Mesenchymal stem cell (in vitro differentiated cells and primary cell): ENCODE data around the gene NRG2.

Experiments
- DNase-seq: peaks from one replicate; pipeline ENCODE4 v3.0.0-alpha.2; 2013
- H2AFZ ChIP-seq: one replicate; pipeline ENCODE4 v1.6.1; 2013; ENCODE audit warnings: low read depth, mild to moderate bottlenecking, control low read depth, inconsistent platforms, low read length, moderate library complexity
- H2AK5ac ChIP-seq: 2 replicates; pipeline ENCODE4 v1.6.1; 2013; ENCODE audit warnings: low read length, moderate library complexity, mild to moderate bottlenecking, inconsistent platforms; ENCODE audit not compliant: severe bottlenecking
- H2BK120ac ChIP-seq: one replicate; pipeline ENCODE4 v1.6.1; 2013; ENCODE audit warnings: low read depth, mild to moderate bottlenecking, inconsistent platforms, low read length, moderate library complexity
- H2BK12ac ChIP-seq, 2 experiments: one replicate each; pipeline ENCODE4 v1.6.1; 2013; ENCODE audit warnings: inconsistent platforms in 2 of 2, low read length in 2 of 2, mild to moderate bottlenecking in 2 of 2, moderate library complexity in 2 of 2, control low read depth in 1 of 2
- H2BK15ac ChIP-seq: one replicate; pipeline ENCODE4 v1.6.1; 2013; ENCODE audit warnings: mild to moderate bottlenecking, low read depth, inconsistent platforms; ENCODE audit not compliant: poor library complexity, severe bottlenecking
- H2BK5ac ChIP-seq: 2 replicates; pipeline ENCODE4 v1.6.1; 2013; ENCODE audit warnings: low read depth, mild to moderate bottlenecking, low read length, control low read depth, inconsistent platforms; ENCODE audit not compliant: poor library complexity, severe bottlenecking
- H3K14ac ChIP-seq, 2 experiments: one replicate each; pipeline ENCODE4 v1.6.1; 2013; ENCODE audit warnings: inconsistent platforms in 2 of 2, low read length in 2 of 2, control low read depth in 1 of 2, mild to moderate bottlenecking in 1 of 2, moderate library complexity in 1 of 2
- H3K18ac ChIP-seq, 2 experiments: one replicate each; pipeline ENCODE4 v1.6.1; 2013; ENCODE audit warnings: inconsistent platforms in 2 of 2, low read length in 2 of 2, control low read depth in 1 of 2, low read depth in 1 of 2, mild to moderate bottlenecking in 1 of 2
- H3K23ac ChIP-seq, 2 experiments: one replicate each; pipeline ENCODE4 v1.6.1; 2013; ENCODE audit warnings: inconsistent platforms in 2 of 2, low read length in 2 of 2, mild to moderate bottlenecking in 2 of 2, moderate library complexity in 2 of 2, control low read depth in 1 of 2
- H3K27ac ChIP-seq: 2 replicates; pipeline ENCODE4 v1.5.1; 2013; ENCODE audit warnings: mild to moderate bottlenecking, moderate library complexity, low read length, control low read depth, inconsistent platforms; ENCODE audit not compliant: poor library complexity, severe bottlenecking
- H3K27me3 ChIP-seq, 2 experiments: 2 replicates each; pipeline versions ENCODE4 v1.6.1 to v1.7.0; 2013; ENCODE audit warnings: low read length in 2 of 2, mild to moderate bottlenecking in 2 of 2, moderate library complexity in 2 of 2, control low read depth in 1 of 2, inconsistent platforms in 1 of 2; ENCODE audit not compliant: control insufficient read depth in 1 of 2, insufficient read depth in 1 of 2
- H3K36me3 ChIP-seq, 2 experiments: 2 replicates each; pipeline versions ENCODE4 v1.6.1 to v1.7.0; 2013; ENCODE audit warnings: low read length in 2 of 2, control low read depth in 1 of 2, inconsistent platforms in 1 of 2, low read depth in 1 of 2, mild to moderate bottlenecking in 1 of 2; ENCODE audit not compliant: insufficient read depth in 2 of 2, control insufficient read depth in 1 of 2
- H3K4ac ChIP-seq, 2 experiments: one replicate each; pipeline ENCODE4 v1.6.1; 2013; ENCODE audit warnings: inconsistent platforms in 2 of 2, low read length in 2 of 2, mild to moderate bottlenecking in 2 of 2, moderate library complexity in 2 of 2, control low read depth in 1 of 2, low read depth in 1 of 2
- H3K4me1 ChIP-seq: 2 replicates; pipeline ENCODE4 v1.6.1; 2013; ENCODE audit warnings: low read depth, low read length, control low read depth; ENCODE audit not compliant: control insufficient read depth, insufficient read depth
- H3K4me2 ChIP-seq: 2 replicates; pipeline ENCODE4 v1.6.1; 2013; ENCODE audit warnings: low read length, mild to moderate bottlenecking, inconsistent platforms; ENCODE audit not compliant: poor library complexity, severe bottlenecking
- H3K4me3 ChIP-seq, 2 experiments: 2 replicates each; pipeline versions ENCODE4 v1.5.1 to v1.7.0; 2013; ENCODE audit warnings: low read length in 2 of 2, mild to moderate bottlenecking in 2 of 2, control low read depth in 1 of 2, low read depth in 1 of 2; ENCODE audit not compliant: insufficient read depth in 1 of 2
- H3K79me1 ChIP-seq: replicated peaks from 2 replicates; pipeline ENCODE4 v1.6.1; 2013; ENCODE audit warnings: mild to moderate bottlenecking, control low read depth, low read length, inconsistent platforms; ENCODE audit not compliant: poor library complexity, severe bottlenecking
- H3K9ac ChIP-seq: 2 replicates; pipeline ENCODE4 v1.7.0; 2013; ENCODE audit warnings: mild to moderate bottlenecking, low read length, moderate library complexity
- H3K9me3 ChIP-seq: 2 replicates; pipeline ENCODE4 v1.7.0; 2013; ENCODE audit warnings: mild to moderate bottlenecking, low read length; ENCODE audit not compliant: control insufficient read depth
- H4K8ac ChIP-seq: one replicate; pipeline ENCODE4 v1.6.1; 2013; ENCODE audit warnings: inconsistent platforms, mild to moderate bottlenecking, low read length, moderate library complexity
- H4K91ac ChIP-seq: one replicate; pipeline ENCODE4 v1.6.1; 2013; ENCODE audit warnings: mild to moderate bottlenecking, low read length, inconsistent platforms
- WGBS: methylation state at CpG from one replicate; pipeline ENCODE4 v1.1.7; 2013; ENCODE audit warnings: mixed read lengths; 5-methylcytosine and 5-hydroxymethylcytosine counted together

Gene NRG2

DNA sequence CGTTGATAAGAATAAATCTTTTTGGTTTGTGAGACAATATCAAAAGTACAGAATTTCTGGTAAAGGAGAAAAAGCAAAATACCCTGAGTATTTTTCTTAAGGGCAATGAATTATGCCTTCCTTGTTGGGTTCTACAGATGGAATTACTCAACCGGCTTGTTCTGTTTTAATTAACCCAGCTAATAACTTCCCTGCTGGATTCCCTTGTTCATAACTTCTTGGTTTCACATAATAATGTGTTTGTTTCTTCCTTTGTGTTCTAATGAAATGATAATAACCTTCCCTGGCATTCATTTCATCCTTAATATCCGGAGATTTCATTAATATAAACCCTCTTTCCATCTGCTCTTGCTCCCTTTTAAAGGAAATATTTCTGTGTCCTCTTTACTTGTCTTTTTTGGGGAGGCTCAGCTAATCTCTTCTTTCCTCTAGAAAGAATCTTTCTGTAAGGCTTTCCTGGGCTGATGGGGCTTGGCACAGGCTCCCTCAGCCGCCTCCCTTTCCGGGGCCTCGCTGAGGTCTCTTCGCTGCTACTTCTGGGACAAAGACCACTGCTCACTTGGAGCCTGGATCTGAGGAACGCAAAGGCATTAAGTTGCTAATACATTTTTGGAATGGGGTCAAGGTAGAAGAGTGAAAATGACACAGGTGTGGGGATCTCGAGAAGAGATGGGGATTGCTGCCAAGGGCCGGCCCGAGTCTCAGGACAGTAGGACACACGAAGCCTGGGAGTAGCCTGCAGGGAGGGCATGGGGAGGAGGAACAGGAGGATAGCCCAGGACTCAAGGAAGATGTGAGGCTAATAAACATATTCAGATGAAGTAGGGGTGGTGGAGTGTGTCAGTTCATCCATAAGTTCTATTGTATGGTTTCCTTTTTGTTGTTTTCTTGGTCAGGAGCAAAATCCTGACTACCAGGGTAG, 118.5 kb downstream of the NRG2 start:
- no peaks in the 10 kb centered on the region for H3K36me3 ChIP-seq
- H2AFZ ChIP-seq, result no peak overlapping the region
- no peaks in the 10 kb centered on the region for H3K4me1 ChIP-seq
- H3K27ac ChIP-seq, result no peak overlapping the region
- WGBS, result 86% methylated on average over 12 of the region's 12 CpGs
- H4K8ac ChIP-seq, result no peak overlapping the region
- H3K4me3 ChIP-seq, result no peak overlapping the region
- H3K9ac ChIP-seq, result no peak overlapping the region
- no peaks in the 10 kb centered on the region for H3K79me1 ChIP-seq
- no peak overlapping the region for H2BK5ac ChIP-seq
- no peak overlapping the region for H3K4me2 ChIP-seq
- no peak overlapping the region for H4K91ac ChIP-seq
- H3K18ac ChIP-seq, result no peak overlapping the region
- H3K23ac ChIP-seq, result peak overlapping the region in 1 of 2 experiments; percentile 72
- H3K27me3 ChIP-seq, result peaks cover 7 to 68% of the 10 kb centered on the region in 2 experiments
- no peak for DNase-seq
- H3K4ac ChIP-seq, result no peak overlapping the region
- no peaks in the 10 kb centered on the region for H3K9me3 ChIP-seq
- H2BK12ac ChIP-seq, result no peak overlapping the region
- H2BK120ac ChIP-seq, result no peak overlapping the region
- H3K14ac ChIP-seq, result peak overlapping the region in 1 of 2 experiments; percentile 59
- no peak overlapping the region for H2BK15ac ChIP-seq
- H2AK5ac ChIP-seq, result no peak overlapping the region

DNA sequence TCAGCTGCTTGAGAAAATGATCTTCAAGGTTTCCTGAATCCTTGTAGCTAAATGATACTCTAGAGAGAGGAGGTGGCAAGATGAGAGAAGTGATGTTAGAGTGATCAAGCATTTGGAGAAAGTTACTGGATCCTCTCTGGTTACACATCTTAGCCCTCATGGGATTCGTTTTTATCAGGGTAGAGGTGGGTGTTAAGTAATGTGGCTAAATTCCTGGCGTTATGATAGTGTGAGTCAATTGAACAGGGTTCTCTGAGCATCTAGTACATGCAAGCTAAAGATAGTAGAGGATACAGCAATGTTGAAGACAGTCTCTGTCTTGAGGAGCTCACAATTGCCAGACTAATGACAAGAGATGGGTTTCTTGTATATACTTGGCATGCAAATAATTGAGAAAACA, 123.8 kb downstream of the NRG2 start:
- Histone ChIP-seq H3K4me3 (no peak overlapping the region), H3K36me3 (no peaks in the 10 kb centered on the region)
- 47% methylated on average over 2 of the region's 2 CpGs for WGBS

DNA sequence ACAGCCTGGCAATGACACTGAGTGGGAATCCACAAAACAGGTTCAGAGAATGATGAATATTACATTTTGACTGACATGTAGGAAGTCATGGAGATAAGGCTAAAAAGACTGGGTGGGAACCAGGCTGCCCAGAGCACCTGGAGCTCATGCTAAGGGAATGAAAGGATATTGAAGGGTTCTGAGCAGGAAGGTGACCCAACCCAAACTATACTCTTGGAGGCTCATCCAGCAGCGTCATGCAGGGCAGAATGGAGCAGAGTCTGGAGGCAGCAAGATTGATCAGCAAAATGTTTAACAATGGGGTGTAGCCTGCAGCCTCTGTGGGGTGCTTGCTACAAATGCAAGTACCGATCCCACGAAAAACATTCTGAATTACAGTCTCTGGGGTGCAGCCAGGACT, 127.3 kb downstream of the NRG2 start:
- H3K27ac ChIP-seq, result no peak overlapping the region
- H4K91ac ChIP-seq, result no peak overlapping the region
- no peaks in the 10 kb centered on the region for H3K4me1 ChIP-seq
- H3K18ac ChIP-seq, result no peak overlapping the region
- H3K9me3 ChIP-seq, result no peaks in the 10 kb centered on the region
- H2BK5ac ChIP-seq, result no peak overlapping the region
- H2AFZ ChIP-seq, result no peak overlapping the region
- no peak overlapping the region for H2BK120ac ChIP-seq
- H3K79me1 ChIP-seq, result no peaks in the 10 kb centered on the region
- no peak overlapping the region for H2AK5ac ChIP-seq
- H3K4me3 ChIP-seq, result no peak overlapping the region
- no peaks in the 10 kb centered on the region for H3K36me3 ChIP-seq
- H3K27me3 ChIP-seq, result peaks cover 13 to 60% of the 10 kb centered on the region in 2 experiments
- no peak overlapping the region for H4K8ac ChIP-seq
- H3K9ac ChIP-seq, result no peak overlapping the region
- H2BK12ac ChIP-seq, result no peak overlapping the region
- H3K4me2 ChIP-seq, result no peak overlapping the region
- no peak overlapping the region for H3K14ac ChIP-seq
- WGBS, result 24% methylated on average over 3 of the region's 3 CpGs
- no peak for DNase-seq
- H3K23ac ChIP-seq, result no peak overlapping the region
- no peak overlapping the region for H3K4ac ChIP-seq
- no peak overlapping the region for H2BK15ac ChIP-seq

More for the DNA sequence above, 123.8 kb downstream of the NRG2 start:
- no peak overlapping the region for H3K27ac ChIP-seq
- no peak overlapping the region for H2AFZ ChIP-seq
- no peak for DNase-seq
- no peak overlapping the region for H2BK5ac ChIP-seq
- H3K9ac ChIP-seq, result no peak overlapping the region
- no peak overlapping the region for H3K4me2 ChIP-seq
- H3K14ac ChIP-seq, result no peak overlapping the region
- H3K27me3 ChIP-seq, result peaks cover 10 to 48% of the 10 kb centered on the region in 2 experiments
- no peak overlapping the region for H2BK15ac ChIP-seq
- H3K9me3 ChIP-seq, result no peaks in the 10 kb centered on the region
- no peak overlapping the region for H2BK12ac ChIP-seq
- H3K23ac ChIP-seq, result no peak overlapping the region
- H2BK120ac ChIP-seq, result no peak overlapping the region
- no peak overlapping the region for H4K8ac ChIP-seq
- H3K4ac ChIP-seq, result no peak overlapping the region
- no peaks in the 10 kb centered on the region for H3K79me1 ChIP-seq
- no peak overlapping the region for H3K18ac ChIP-seq
- H4K91ac ChIP-seq, result no peak overlapping the region
- no peaks in the 10 kb centered on the region for H3K4me1 ChIP-seq
- no peak overlapping the region for H2AK5ac ChIP-seq

DNA sequence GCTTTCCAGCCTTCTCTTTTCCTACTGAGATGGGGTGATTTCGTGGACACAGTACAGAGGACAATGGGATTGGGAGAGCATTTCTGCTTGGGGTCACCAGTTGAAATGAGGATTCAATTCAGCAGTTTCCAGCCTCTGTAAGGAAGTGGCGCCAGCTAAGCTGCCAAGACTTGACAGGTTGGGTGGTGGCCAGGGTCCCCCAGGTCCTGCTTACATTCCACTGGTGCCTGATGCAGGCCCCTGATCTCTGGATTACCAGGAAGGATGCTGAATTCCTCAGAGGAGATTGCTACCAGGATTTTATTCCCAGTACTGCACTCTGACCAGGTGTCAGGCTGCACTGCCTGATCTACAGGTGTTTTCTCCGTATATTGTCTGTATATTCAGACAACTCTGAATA, 127.8 kb downstream of the NRG2 start:
- Histone ChIP-seq H3K79me1 (no peaks in the 10 kb centered on the region), H2AK5ac (no peak overlapping the region), H3K27ac (no peak overlapping the region), H3K14ac (no peak overlapping the region), H2BK120ac (no peak overlapping the region), H3K23ac (no peak overlapping the region), H3K18ac (no peak overlapping the region), H3K9ac (no peak overlapping the region), H2BK15ac (no peak overlapping the region), H3K4me3 (no peak overlapping the region), H3K4me2 (no peak overlapping the region), H2BK5ac (no peak overlapping the region), H3K27me3 (peaks cover 13 to 62% of the 10 kb centered on the region in 2 experiments), H3K4me1 (no peaks in the 10 kb centered on the region), H3K36me3 (no peaks in the 10 kb centered on the region), H4K91ac (no peak overlapping the region), H2BK12ac (no peak overlapping the region), H2AFZ (no peak overlapping the region), H3K4ac (no peak overlapping the region), H3K9me3 (no peaks in the 10 kb centered on the region), H4K8ac (no peak overlapping the region)
- no peak for DNase-seq
- 40% methylated on average over 2 of the region's 3 CpGs for WGBS
